ENCODE results near the gene IFNAR1.
A peak's percentile ranks its signal among the peaks of the same experiment; 100 is the strongest.
"Not testable (repeated sequence)": the region's sequence is repeated elsewhere in the genome, so short reads cannot be mapped to it uniquely, and the experiment has no call there.

The IFNAR1 gene

GRCh38 chr21:33380483-33380998 lies 55.8 kb downstream of the IFNAR1 start:
- DNase-seq (ENCODE audit: insufficient read length) = peak; percentile 40
- FAIRE-seq = peak; percentile 93
- TF ChIP-seq TAF1 (IDR thresholded peaks at IDR 0.05; ENCODE audit: borderline replicate concordance, low read depth, low read length) (peak; percentile 70; the same call in 1 of the 2 replicates), POLR2A (IDR thresholded peaks at IDR 0.05; ENCODE audit: low read depth, low read length) (peak; percentile 65; the same call in 1 of the 2 replicates), POLR2AphosphoS5 (IDR thresholded peaks at IDR 0.05; ENCODE audit: low read depth, low read length) (peak; percentile 68; the same call in 1 of the 2 replicates)

- not testable (repeated sequence) for FAIRE-seq; DNase-seq (ENCODE audit: insufficient read length)
Measured at GRCh38 chr21:33381381-33381780, 56.6 kb downstream of the IFNAR1 start.

GRCh38 chr21:33383056-33383888 lies 58.5 kb downstream of the IFNAR1 start:
- FAIRE-seq (peak; percentile 99), DNase-seq (ENCODE audit: insufficient read length) (peak; percentile 45)
- peak; percentile 92 for TF ChIP-seq POLR2A (IDR thresholded peaks at IDR 0.05; ENCODE audit: low read depth, low read length)
- peak; percentile 93 for TF ChIP-seq POLR2AphosphoS5 (IDR thresholded peaks at IDR 0.05; ENCODE audit: low read depth, low read length)
- peak; percentile 61; the same call in 1 of the 2 replicates for TF ChIP-seq TAF1 (IDR thresholded peaks at IDR 0.05; ENCODE audit: borderline replicate concordance, low read depth, low read length)

GRCh38 chr21:33384841-33385331 lies 60.1 kb downstream of the IFNAR1 start:
- DNase-seq (ENCODE audit: insufficient read length) (no peak), FAIRE-seq (no peak)
- TF ChIP-seq POLR2AphosphoS5 (IDR thresholded peaks at IDR 0.05; ENCODE audit: low read depth, low read length) (no peak), TAF1 (IDR thresholded peaks at IDR 0.05; ENCODE audit: borderline replicate concordance, low read depth, low read length) (no peak), POLR2A (IDR thresholded peaks at IDR 0.05; ENCODE audit: low read depth, low read length) (no peak)

GRCh38 chr21:33386222-33386784 lies 61.5 kb downstream of the IFNAR1 start:
- FAIRE-seq (no peak), DNase-seq (ENCODE audit: insufficient read length) (no peak)
- TF ChIP-seq TAF1 (IDR thresholded peaks at IDR 0.05; ENCODE audit: borderline replicate concordance, low read depth, low read length) (no peak), POLR2AphosphoS5 (IDR thresholded peaks at IDR 0.05; ENCODE audit: low read depth, low read length) (no peak), POLR2A (IDR thresholded peaks at IDR 0.05; ENCODE audit: low read depth, low read length) (no peak)

GRCh38 chr21:33387294-33387693 lies 62.5 kb downstream of the IFNAR1 start:
- FAIRE-seq (no peak), DNase-seq (ENCODE audit: insufficient read length) (no peak)
- no peak for TF ChIP-seq POLR2A (IDR thresholded peaks at IDR 0.05; ENCODE audit: low read depth, low read length)
- TF ChIP-seq POLR2AphosphoS5 (IDR thresholded peaks at IDR 0.05; ENCODE audit: low read depth, low read length) = no peak
- TF ChIP-seq TAF1 (IDR thresholded peaks at IDR 0.05; ENCODE audit: borderline replicate concordance, low read depth, low read length) = no peak

GRCh38 chr21:33388188-33388587 lies 63.4 kb downstream of the IFNAR1 start:
- FAIRE-seq = no peak
- no peak for DNase-seq (ENCODE audit: insufficient read length)
- TF ChIP-seq POLR2AphosphoS5 (IDR thresholded peaks at IDR 0.05; ENCODE audit: low read depth, low read length) (no peak), POLR2A (IDR thresholded peaks at IDR 0.05; ENCODE audit: low read depth, low read length) (no peak), TAF1 (IDR thresholded peaks at IDR 0.05; ENCODE audit: borderline replicate concordance, low read depth, low read length) (no peak)

GRCh38 chr21:33390479-33390878 lies 65.7 kb downstream of the IFNAR1 start:
- TF ChIP-seq TAF1 (IDR thresholded peaks at IDR 0.05; ENCODE audit: borderline replicate concordance, low read depth, low read length) = no peak
- no peak for TF ChIP-seq POLR2A (IDR thresholded peaks at IDR 0.05; ENCODE audit: low read depth, low read length)
- no peak for TF ChIP-seq POLR2AphosphoS5 (IDR thresholded peaks at IDR 0.05; ENCODE audit: low read depth, low read length)
- FAIRE-seq (no peak), DNase-seq (ENCODE audit: insufficient read length) (no peak)

GRCh38 chr21:33391656-33392055 lies 66.9 kb downstream of the IFNAR1 start:
- DNase-seq (ENCODE audit: insufficient read length) = no peak
- no peak for FAIRE-seq
- no peak for TF ChIP-seq POLR2AphosphoS5 (IDR thresholded peaks at IDR 0.05; ENCODE audit: low read depth, low read length)
- TF ChIP-seq POLR2A (IDR thresholded peaks at IDR 0.05; ENCODE audit: low read depth, low read length) = no peak
- no peak for TF ChIP-seq TAF1 (IDR thresholded peaks at IDR 0.05; ENCODE audit: borderline replicate concordance, low read depth, low read length)

GRCh38 chr21:33392284-33392985 lies 67.7 kb downstream of the IFNAR1 start:
- DNase-seq (ENCODE audit: insufficient read length) = no peak
- FAIRE-seq = no peak
- TF ChIP-seq POLR2A (IDR thresholded peaks at IDR 0.05; ENCODE audit: low read depth, low read length) (no peak), POLR2AphosphoS5 (IDR thresholded peaks at IDR 0.05; ENCODE audit: low read depth, low read length) (no peak), TAF1 (IDR thresholded peaks at IDR 0.05; ENCODE audit: borderline replicate concordance, low read depth, low read length) (no peak)

- no peak for TF ChIP-seq POLR2A (IDR thresholded peaks at IDR 0.05; ENCODE audit: low read depth, low read length)
- TF ChIP-seq POLR2AphosphoS5 (IDR thresholded peaks at IDR 0.05; ENCODE audit: low read depth, low read length) = no peak
- no peak for TF ChIP-seq TAF1 (IDR thresholded peaks at IDR 0.05; ENCODE audit: borderline replicate concordance, low read depth, low read length)
- FAIRE-seq (no peak), DNase-seq (ENCODE audit: insufficient read length) (no peak)
Measured at GRCh38 chr21:33393348-33393747, 68.6 kb downstream of the IFNAR1 start.
